HG03558 (cell line): Measurements from ENCODE around the gene ZFP36L1.
"Not testable (repeated sequence)": the region's sequence is repeated elsewhere in the genome, so short reads cannot be mapped to it uniquely, and the experiment has no call there.

Source experiments
- ATAC-seq: cut with Tn5 transposase; IDR thresholded peaks from one replicate; pipeline ENCODE4 v1.9.1; 2021; ENCODE audit warnings: moderate number of reproducible peaks; ENCODE audit not compliant: unreplicated experiment; ENCODE audit errors: extremely low read depth

ZFP36L1 gene

GRCh38 chr14:68768316-68768715, 24.6 kb downstream of the ZFP36L1 start:
- no peak for ATAC-seq

GRCh38 chr14:68767248-68767645, 25.6 kb downstream of the ZFP36L1 start:
- ATAC-seq = no peak

GRCh38 chr14:68766299-68767247, 26.3 kb downstream of the ZFP36L1 start:
- no peak for ATAC-seq

- not testable (repeated sequence) for ATAC-seq
Measured at GRCh38 chr14:68763843-68764242, 29.0 kb downstream of the ZFP36L1 start.

GRCh38 chr14:68762953-68763764, 29.7 kb downstream of the ZFP36L1 start:
- ATAC-seq = no peak

- ATAC-seq = no peak
Measured at GRCh38 chr14:68761391-68761790, 31.5 kb downstream of the ZFP36L1 start.

GRCh38 chr14:68760761-68761160, 32.1 kb downstream of the ZFP36L1 start:
- ATAC-seq = no peak

GRCh38 chr14:68759937-68760336, 32.9 kb downstream of the ZFP36L1 start:
- no peak for ATAC-seq

- ATAC-seq = no peak
Measured at GRCh38 chr14:68759017-68759560, 33.8 kb downstream of the ZFP36L1 start.

- no peak for ATAC-seq
Measured at GRCh38 chr14:68758301-68758700, 34.6 kb downstream of the ZFP36L1 start.

GRCh38 chr14:68757618-68758081, 35.2 kb downstream of the ZFP36L1 start:
- no peak for ATAC-seq

- ATAC-seq = no peak
Measured at GRCh38 chr14:68756734-68757133, 36.1 kb downstream of the ZFP36L1 start.

- ATAC-seq = no peak
Measured at GRCh38 chr14:68756000-68756481, 36.8 kb downstream of the ZFP36L1 start.

GRCh38 chr14:68755016-68755353, 37.9 kb downstream of the ZFP36L1 start:
- ATAC-seq = no peak

GRCh38 chr14:68753690-68754089, 39.2 kb downstream of the ZFP36L1 start:
- no peak for ATAC-seq

GRCh38 chr14:68752271-68753006, 40.4 kb downstream of the ZFP36L1 start:
- no peak for ATAC-seq

GRCh38 chr14:68749487-68750475, 43.1 kb downstream of the ZFP36L1 start:
- no peak for ATAC-seq

GRCh38 chr14:68748691-68749090, 44.2 kb downstream of the ZFP36L1 start:
- no peak for ATAC-seq

- no peak for ATAC-seq
Measured at GRCh38 chr14:68748260-68748659, 44.6 kb downstream of the ZFP36L1 start.
